GM23338 (cell line): ENCODE data around the gene MORN3. TPM values are rescaled to one million over a fixed set of nuclear protein-coding genes. Genes with fewer than 3 reads are reported as not detected.

Source experiments
- ATAC-seq: fragments of 200-7000 bp; cut with Tn5 transposase; 3 replicates; pipeline ENCODE4 v1.9.1; 2020
- DNase-seq: peaks from one replicate; pipeline ENCODE4 v3.0.0-alpha.2; 2015; ENCODE audit warnings: low spot score
- H2AFZ ChIP-seq: fragments of 200-600 bp; sonication (generic); 2 replicates; pipeline ENCODE4 v1.8.0; 2016; ENCODE audit warnings: antibody characterized with exemption, mild to moderate bottlenecking, moderate library complexity
- H3F3A ChIP-seq: fragments of 200-600 bp; sonication (generic); replicated peaks from 2 replicates; pipeline ENCODE4 v1.8.0; 2017; ENCODE audit warnings: antibody characterized with exemption, mixed run types, low read depth
- H3K27ac ChIP-seq: fragments of 200-600 bp; sonication (generic); 2 replicates; pipeline ENCODE4 v1.6.1; 2016; ENCODE audit warnings: low read depth
- H3K27me3 ChIP-seq: fragments of 200-600 bp; sonication (generic); 2 replicates; pipeline ENCODE4 v1.8.0; 2016; ENCODE audit warnings: mild to moderate bottlenecking, mixed run types, moderate library complexity; ENCODE audit not compliant: insufficient read depth
- H3K36me3 ChIP-seq: fragments of 200-600 bp; sonication (generic); 2 replicates; pipeline ENCODE4 v1.8.0; 2016; ENCODE audit warnings: mild to moderate bottlenecking; ENCODE audit not compliant: insufficient read depth
- H3K4me1 ChIP-seq: fragments of 200-600 bp; sonication (generic); 2 replicates; pipeline ENCODE4 v1.8.0; 2016; ENCODE audit warnings: mild to moderate bottlenecking, moderate library complexity; ENCODE audit not compliant: insufficient read depth
- H3K4me2 ChIP-seq: fragments of 200-600 bp; sonication (generic); 2 replicates; pipeline ENCODE4 v1.7.1; 2017; ENCODE audit warnings: mixed run types
- H3K4me3 ChIP-seq: fragments of 200-600 bp; sonication (generic); 2 replicates; pipeline ENCODE4 v1.6.1; 2016; ENCODE audit warnings: mixed run types
- H3K79me2 ChIP-seq: fragments of 200-600 bp; sonication (generic); replicated peaks from 2 replicates; pipeline ENCODE4 v1.8.0; 2017; ENCODE audit warnings: mild to moderate bottlenecking; ENCODE audit not compliant: insufficient read depth
- H3K9me2 ChIP-seq: fragments of 200-600 bp; sonication (generic); 2 replicates; pipeline ENCODE4 v1.8.0; 2017; ENCODE audit not compliant: insufficient read depth
- H4K20me1 ChIP-seq: fragments of 200-600 bp; sonication (generic); replicated peaks from 2 replicates; pipeline ENCODE4 v1.8.0; 2017; ENCODE audit warnings: mild to moderate bottlenecking; ENCODE audit not compliant: insufficient read depth
- H3K27ac Mint-ChIP-seq: 2 replicates; pipeline ENCODE4 v1.8.0; 2020; ENCODE audit warnings: inconsistent platforms, mild to moderate bottlenecking, moderate library complexity, mixed read lengths
- H3K27me3 Mint-ChIP-seq: 3 replicates; pipeline ENCODE4 v1.8.0; 2022; ENCODE audit warnings: low read depth, mild to moderate bottlenecking, moderate library complexity, mixed read lengths, inconsistent platforms; ENCODE audit not compliant: insufficient read depth, poor library complexity
- H3K36me3 Mint-ChIP-seq: 3 replicates; pipeline ENCODE4 v1.8.0; 2021; ENCODE audit warnings: low read depth, mild to moderate bottlenecking, inconsistent platforms, moderate library complexity, mixed read lengths
- H3K4me1 Mint-ChIP-seq: 3 replicates; pipeline ENCODE4 v1.8.0; 2020; ENCODE audit warnings: mild to moderate bottlenecking, inconsistent platforms, mixed read lengths
- H3K4me3 Mint-ChIP-seq: 3 replicates; pipeline ENCODE4 v1.8.0; 2021; ENCODE audit warnings: moderate library complexity, mild to moderate bottlenecking, inconsistent platforms, mixed read lengths
- H3K9me3 Mint-ChIP-seq: 3 replicates; pipeline ENCODE4 v1.8.0; 2020; ENCODE audit warnings: moderate library complexity, mild to moderate bottlenecking, inconsistent platforms, mixed read lengths
- CREB1 ChIP-seq: fragments of 250-450 bp; sonication (Bioruptor Pico); IDR thresholded peaks from 2 replicates; pipeline ENCODE4 v1.5.0; 2020; ENCODE audit warnings: low read depth, mild to moderate bottlenecking, moderate library complexity
- ETS1 ChIP-seq: IDR thresholded peaks from 2 replicates; pipeline ENCODE4 v1.6.1; 2016; ENCODE audit warnings: antibody characterized with exemption
- EZH2phosphoT487 ChIP-seq: fragments of 200-600 bp; sonication (generic); IDR thresholded peaks from one replicate; pipeline ENCODE4 v1.8.1; 2018; ENCODE audit warnings: antibody characterized with exemption; ENCODE audit not compliant: unreplicated experiment
- NANOG ChIP-seq: IDR thresholded peaks from 2 replicates; pipeline ENCODE4 v1.6.1; 2016; ENCODE audit warnings: antibody characterized with exemption, borderline replicate concordance
- POLR2AphosphoS5 ChIP-seq: IDR thresholded peaks from 2 replicates; pipeline ENCODE4 v1.6.1; 2016; ENCODE audit warnings: antibody characterized with exemption, low read depth
- REST ChIP-seq: IDR thresholded peaks from one replicate; pipeline ENCODE4 v1.6.1; 2018; ENCODE audit warnings: antibody characterized with exemption; ENCODE audit not compliant: unreplicated experiment
- STAT1 ChIP-seq: IDR thresholded peaks from one replicate; pipeline ENCODE4 v1.6.1; 2016; ENCODE audit warnings: antibody characterized with exemption; ENCODE audit not compliant: unreplicated experiment
- ZNF114 ChIP-seq: fragments of 250-450 bp; sonication (Bioruptor Pico); IDR thresholded peaks from 2 replicates; pipeline ENCODE4 v1.5.0; 2020; ENCODE audit warnings: mild to moderate bottlenecking, moderate library complexity
- ZNF462 ChIP-seq: fragments of 250-450 bp; sonication (Bioruptor Pico); IDR thresholded peaks from 2 replicates; pipeline ENCODE4 v1.5.0; 2020; ENCODE audit warnings: mild to moderate bottlenecking, moderate library complexity
- polyA plus RNA-seq: library from polyadenylated mRNA; unstranded; fragments of >200 nt; fragmentation: Nextera tagmentation; extraction: Ambion mirVana; gene quantifications from 2 replicates; pipeline ENCODE4 v1.2.1, GENCODE V29; 2016
- total RNA-seq: library from RNA; depleted of rRNA; stranded (reverse); fragments of >200 nt; shearing (Covaris generic); gene quantifications from 2 replicates; pipeline ENCODE4 v1.2.3, GENCODE V29; 2014

The MORN3 gene
- total and polyA plus RNA-seq, 2 experiments from 2014 or later: 0.14 to 0.36 TPM

- H3K4me1 Mint-ChIP-seq: no peaks in the 10 kb centered on the region
- no peaks in the 10 kb centered on the region for H3K36me3 ChIP-seq
- H3K27me3 ChIP-seq: no peaks in the 10 kb centered on the region
- H3K9me3 Mint-ChIP-seq: no peaks in the 10 kb centered on the region
- no peak overlapping the region for H2AFZ ChIP-seq
- H3K27ac Mint-ChIP-seq: no peak overlapping the region
- H3K27me3 Mint-ChIP-seq: peaks cover 5% of the 10 kb centered on the region
- no peak overlapping the region for H3K4me3 Mint-ChIP-seq
- H3K9me2 ChIP-seq: no peaks in the 10 kb centered on the region
- H3K4me3 ChIP-seq: no peak overlapping the region
- 0 out of 2 replicates have a peak, but pooled peaks cover 2% of the 10 kb centered on the region for H3F3A ChIP-seq
- H3K27ac ChIP-seq: no peak overlapping the region
- no peak overlapping the region for H3K4me2 ChIP-seq
- H3K4me1 ChIP-seq: no peaks in the 10 kb centered on the region
- no peaks in the 10 kb centered on the region for H3K79me2 ChIP-seq
- no peaks in the 10 kb centered on the region for H3K36me3 Mint-ChIP-seq
- ATAC-seq (no peak), DNase-seq (no peak)
- H4K20me1 ChIP-seq: no peaks in the 10 kb centered on the region
- TF ChIP-seq CREB1 (no peak), POLR2AphosphoS5 (no peak), ZNF114 (CRISPR knock-in tag) (no peak), REST (no peak)
Observed at GRCh38 chr12:121705514-121705913, 36.1 kb upstream of the MORN3 start.

GRCh38 chr12:121702944-121703343 lies 33.5 kb upstream of the MORN3 start:
- ATAC-seq: no peak
- Mint-ChIP-seq H3K36me3 (no peaks in the 10 kb centered on the region), H3K9me3 (no peaks in the 10 kb centered on the region), H3K4me3 (no peak overlapping the region), H3K27ac (no peak overlapping the region), H3K4me1 (no peaks in the 10 kb centered on the region), H3K27me3 (peaks cover 5% of the 10 kb centered on the region)
- DNase-seq: no peak
- H3K27me3 ChIP-seq: no peaks in the 10 kb centered on the region
- no peak overlapping the region for H3K4me2 ChIP-seq
- H3K79me2 ChIP-seq: no peaks in the 10 kb centered on the region
- H3K4me3 ChIP-seq: no peak overlapping the region
- H3F3A ChIP-seq: no peaks in the 10 kb centered on the region; the same call in 1 of the 2 replicates
- H3K9me2 ChIP-seq: no peaks in the 10 kb centered on the region
- H3K4me1 ChIP-seq: no peaks in the 10 kb centered on the region
- no peaks in the 10 kb centered on the region for H4K20me1 ChIP-seq
- no peak overlapping the region for H2AFZ ChIP-seq
- H3K36me3 ChIP-seq: no peaks in the 10 kb centered on the region
- no peak overlapping the region for H3K27ac ChIP-seq
- TF ChIP-seq ZNF462 (CRISPR knock-in tag) (no peak), CREB1 (no peak), STAT1 (no peak), POLR2AphosphoS5 (no peak), ETS1 (no peak), EZH2phosphoT487 (no peak), NANOG (no peak)
